GM18907 (cell line): ENCODE results near the gene SPINK1.
A peak's percentile ranks its signal among the peaks of the same experiment; 100 is the strongest.
"Not testable (repeated sequence)": the region's sequence is repeated elsewhere in the genome, so short reads cannot be mapped to it uniquely, and the experiment has no call there.

ENCODE experiments used
- ATAC-seq: cut with Tn5 transposase; IDR thresholded peaks from one replicate; pipeline ENCODE4 v1.9.1; 2021; ENCODE audit warnings: mild to moderate bottlenecking, moderate library complexity; ENCODE audit not compliant: unreplicated experiment

Gene SPINK1

GRCh38 chr5:147809830-147810666 lies 21.4 kb downstream of the SPINK1 start:
- ATAC-seq, result no peak

GRCh38 chr5:147805030-147805454 lies 26.4 kb downstream of the SPINK1 start:
- peak; percentile 93 for ATAC-seq

GRCh38 chr5:147804334-147804733 lies 27.1 kb downstream of the SPINK1 start:
- ATAC-seq, result no peak

GRCh38 chr5:147803926-147804325 lies 27.5 kb downstream of the SPINK1 start:
- ATAC-seq, result no peak

GRCh38 chr5:147803161-147803560 lies 28.3 kb downstream of the SPINK1 start:
- not testable (repeated sequence) for ATAC-seq

GRCh38 chr5:147801461-147801860 lies 30.0 kb downstream of the SPINK1 start:
- no peak for ATAC-seq

- ATAC-seq, result no peak
Observed at GRCh38 chr5:147800491-147800890, 31.0 kb downstream of the SPINK1 start.

GRCh38 chr5:147796556-147797308 lies 34.7 kb downstream of the SPINK1 start:
- no peak for ATAC-seq

GRCh38 chr5:147791181-147791580 lies 40.3 kb downstream of the SPINK1 start:
- no peak for ATAC-seq

GRCh38 chr5:147789820-147790219 lies 41.7 kb downstream of the SPINK1 start:
- ATAC-seq, result no peak

GRCh38 chr5:147788023-147788422 lies 43.4 kb downstream of the SPINK1 start:
- no peak for ATAC-seq

- ATAC-seq, result no peak
Observed at GRCh38 chr5:147786142-147786541, 45.3 kb downstream of the SPINK1 start.

GRCh38 chr5:147784146-147784987 lies 47.1 kb downstream of the SPINK1 start:
- no peak for ATAC-seq

GRCh38 chr5:147782110-147783028 lies 49.1 kb downstream of the SPINK1 start, which contains the start of gene JAKMIP2:
TSS of gene JAKMIP2 (minus strand) at chr5:147782728. CDS start at chr5:147671806, 110,922 bp downstream.
- peak; percentile 91 for ATAC-seq

- no peak for ATAC-seq
Observed at GRCh38 chr5:147780924-147781573, 50.4 kb downstream of the SPINK1 start.

- no peak for ATAC-seq
Observed at GRCh38 chr5:147779694-147780093, 51.8 kb downstream of the SPINK1 start.

GRCh38 chr5:147776989-147777388 lies 54.5 kb downstream of the SPINK1 start:
- ATAC-seq, result no peak
